Measurements from ENCODE around the gene CYP27B1.

CYP27B1 gene, protein sequence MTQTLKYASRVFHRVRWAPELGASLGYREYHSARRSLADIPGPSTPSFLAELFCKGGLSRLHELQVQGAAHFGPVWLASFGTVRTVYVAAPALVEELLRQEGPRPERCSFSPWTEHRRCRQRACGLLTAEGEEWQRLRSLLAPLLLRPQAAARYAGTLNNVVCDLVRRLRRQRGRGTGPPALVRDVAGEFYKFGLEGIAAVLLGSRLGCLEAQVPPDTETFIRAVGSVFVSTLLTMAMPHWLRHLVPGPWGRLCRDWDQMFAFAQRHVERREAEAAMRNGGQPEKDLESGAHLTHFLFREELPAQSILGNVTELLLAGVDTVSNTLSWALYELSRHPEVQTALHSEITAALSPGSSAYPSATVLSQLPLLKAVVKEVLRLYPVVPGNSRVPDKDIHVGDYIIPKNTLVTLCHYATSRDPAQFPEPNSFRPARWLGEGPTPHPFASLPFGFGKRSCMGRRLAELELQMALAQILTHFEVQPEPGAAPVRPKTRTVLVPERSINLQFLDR

DNA sequence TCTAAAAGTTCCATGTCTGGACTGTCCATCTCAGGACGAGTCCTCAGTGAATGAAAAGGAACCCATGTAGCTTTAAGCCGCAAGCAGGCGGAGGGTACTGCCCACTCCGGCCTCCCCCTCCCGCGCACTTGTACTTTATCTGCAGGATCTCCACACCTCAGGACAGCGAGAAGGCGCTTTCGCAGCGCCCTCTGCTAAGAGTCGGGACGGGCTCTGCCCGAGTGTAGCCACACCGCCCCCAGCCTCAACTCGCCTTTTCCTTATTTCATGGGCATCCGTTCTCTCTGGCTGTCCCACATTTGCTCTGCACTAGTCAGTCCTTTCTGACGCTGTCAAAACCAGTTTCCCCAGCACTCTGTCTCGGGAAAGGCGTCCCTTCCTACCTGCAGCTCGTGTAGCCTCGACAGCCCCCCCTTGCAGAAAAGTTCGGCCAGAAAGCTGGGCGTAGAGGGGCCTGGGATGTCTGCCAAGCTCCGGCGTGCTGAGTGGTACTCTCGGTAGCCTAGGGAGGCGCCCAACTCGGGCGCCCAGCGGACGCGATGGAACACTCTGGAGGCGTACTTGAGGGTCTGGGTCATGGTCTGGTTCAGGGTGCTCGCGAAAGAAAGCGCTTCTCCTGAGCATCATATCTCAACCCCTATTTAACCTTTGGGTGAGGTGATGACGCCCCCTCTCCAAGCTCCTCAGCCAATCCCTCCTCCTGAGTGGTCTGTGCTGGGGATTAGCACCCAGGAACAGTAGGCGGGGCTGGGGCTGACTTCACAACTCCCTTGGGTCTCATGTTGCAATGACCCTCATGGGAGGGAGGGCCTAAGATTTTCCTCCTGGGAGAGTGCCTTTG is at the start of gene CYP27B1:
TSS of gene CYP27B1 (minus strand) at position 615 of the 841 bp plus-strand sequence. CDS start at position 578, 37 bp downstream.
- DNase-seq (ENCODE audit: low read depth in 2 of 2), result no peak

GRCh38 chr12:57816001-57816854 is 49.4 kb upstream of the CYP27B1 start:
- no peak for DNase-seq (ENCODE audit: low read depth in 2 of 2)

DNA sequence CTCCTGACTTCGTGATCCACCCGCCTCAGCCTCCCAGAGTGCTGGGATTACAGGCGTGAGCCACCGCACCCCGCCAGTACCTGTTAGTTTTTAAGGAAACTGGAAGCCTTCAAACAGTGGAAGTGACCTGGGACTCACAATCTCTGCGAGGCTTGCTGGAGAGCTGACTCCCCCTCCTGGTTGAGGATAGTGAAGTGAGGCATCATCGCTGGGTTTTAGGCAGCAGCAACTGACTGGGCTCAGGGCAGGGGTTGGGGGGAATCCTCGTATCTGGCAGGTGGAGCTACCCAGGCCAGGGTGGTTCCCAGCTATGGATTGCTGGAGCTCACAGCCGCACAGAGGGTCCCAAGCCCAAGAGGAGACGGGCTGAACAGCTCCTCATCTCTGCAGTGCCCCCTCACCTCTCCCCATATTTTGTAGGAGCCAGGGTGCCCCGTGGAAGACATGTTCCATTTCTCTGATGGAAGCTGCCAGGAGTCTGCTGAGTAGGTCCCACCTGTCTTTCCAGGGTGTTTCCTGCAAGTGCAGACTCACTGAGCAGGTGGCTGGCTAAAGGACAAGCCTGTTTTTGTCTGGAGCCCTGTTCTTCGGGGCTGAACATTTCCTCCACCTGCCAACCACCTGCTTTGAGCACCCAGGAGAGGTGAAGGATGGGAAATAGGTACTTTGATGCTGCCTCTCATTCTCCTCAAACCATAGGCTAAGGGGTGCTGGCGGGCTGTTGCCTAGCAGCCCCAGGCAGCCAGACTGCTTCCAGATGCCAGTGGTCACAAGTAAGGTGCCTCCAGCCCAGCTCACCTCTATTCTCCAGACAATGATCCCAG is 48.5 kb upstream of the CYP27B1 start:
- DNase-seq (ENCODE audit: low read depth in 2 of 2), result no peak

GRCh38 chr12:57813971-57814772 is 47.3 kb upstream of the CYP27B1 start:
- DNase-seq (ENCODE audit: low read depth in 2 of 2), result no peak

- DNase-seq (ENCODE audit: low read depth in 2 of 2), result no peak
Observed at GRCh38 chr12:57813111-57813970, 46.5 kb upstream of the CYP27B1 start.

- no peak for DNase-seq (ENCODE audit: low read depth in 2 of 2)
Observed at GRCh38 chr12:57811028-57811755, 44.3 kb upstream of the CYP27B1 start.

GRCh38 chr12:57810450-57810849 is 43.6 kb upstream of the CYP27B1 start:
- no peak for DNase-seq (ENCODE audit: low read depth in 2 of 2)

- DNase-seq (ENCODE audit: low read depth in 2 of 2), result no peak
Observed at GRCh38 chr12:57809425-57809824, 42.5 kb upstream of the CYP27B1 start.

DNA sequence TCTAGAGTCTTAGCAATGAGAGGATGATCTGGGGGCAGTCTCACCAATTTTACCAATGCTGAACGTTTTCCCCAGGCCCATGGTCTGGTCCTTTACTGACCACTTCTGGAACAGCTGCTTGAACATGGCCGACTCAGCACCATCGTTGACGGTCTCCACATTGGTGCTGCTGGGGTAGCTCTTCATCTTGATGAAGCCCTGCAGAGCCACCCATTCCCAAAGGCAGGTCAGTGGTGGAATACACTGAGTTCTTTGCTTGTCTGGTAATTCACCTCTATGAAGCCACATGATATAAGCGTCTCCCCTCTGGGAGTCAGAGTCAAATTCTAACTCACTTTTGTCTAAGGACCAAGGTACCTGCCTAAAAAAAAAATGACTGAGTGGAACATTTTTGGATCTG is 41.5 kb upstream of the CYP27B1 start:
- DNase-seq (ENCODE audit: low read depth in 2 of 2), result no peak

GRCh38 chr12:57807285-57807684 is 40.4 kb upstream of the CYP27B1 start:
- no peak for DNase-seq (ENCODE audit: low read depth in 2 of 2)

GRCh38 chr12:57806677-57807076 is 39.8 kb upstream of the CYP27B1 start:
- no peak for DNase-seq (ENCODE audit: low read depth in 2 of 2)

- peak in 1 of 2 donors; percentile 8 for DNase-seq (ENCODE audit: low read depth in 2 of 2)
Observed at GRCh38 chr12:57803319-57803893, 36.5 kb upstream of the CYP27B1 start.

DNA sequence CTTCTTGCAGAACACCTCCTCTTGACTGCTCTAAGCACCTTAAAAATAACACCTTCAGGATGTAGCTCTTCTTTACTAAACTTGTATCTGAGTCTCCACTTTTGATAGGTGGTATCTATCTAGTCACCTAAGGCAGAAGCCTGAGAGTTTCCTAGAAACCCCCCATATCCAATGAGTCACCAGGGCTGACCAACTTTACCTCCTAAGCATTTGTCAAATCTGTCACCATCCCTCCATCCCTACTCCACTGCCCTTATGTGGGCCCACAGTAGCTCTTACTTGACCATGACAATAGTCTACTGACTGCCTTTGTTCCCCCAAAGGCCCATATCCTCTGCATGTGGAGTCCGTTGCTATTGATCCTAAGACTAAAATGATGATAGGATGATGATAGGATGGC is 35.7 kb upstream of the CYP27B1 start:
- no peak for DNase-seq (ENCODE audit: low read depth in 2 of 2)

DNA sequence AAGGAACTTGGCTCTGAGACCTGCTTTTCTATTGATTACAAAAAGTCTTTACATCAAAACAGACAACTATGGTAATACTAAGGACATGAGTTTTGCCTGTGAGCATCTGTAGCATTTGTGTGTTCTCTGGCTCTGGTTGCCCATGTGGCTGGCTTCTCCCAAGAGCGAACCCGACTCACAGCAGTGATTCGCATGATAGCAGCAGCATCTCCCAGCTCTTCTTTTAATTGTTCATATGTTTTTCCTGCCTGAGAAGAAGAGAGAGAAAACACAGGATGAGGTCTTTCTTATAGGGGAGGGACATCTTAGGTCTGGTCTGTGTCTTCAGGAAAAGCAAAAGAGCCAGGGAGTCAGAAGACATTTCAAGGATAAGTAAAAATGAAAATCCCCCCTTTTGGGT is 34.1 kb upstream of the CYP27B1 start:
- DNase-seq (ENCODE audit: low read depth in 2 of 2), result no peak

- DNase-seq (ENCODE audit: low read depth in 2 of 2), result no peak
Observed at GRCh38 chr12:57797933-57798332, 31.1 kb upstream of the CYP27B1 start.

DNA sequence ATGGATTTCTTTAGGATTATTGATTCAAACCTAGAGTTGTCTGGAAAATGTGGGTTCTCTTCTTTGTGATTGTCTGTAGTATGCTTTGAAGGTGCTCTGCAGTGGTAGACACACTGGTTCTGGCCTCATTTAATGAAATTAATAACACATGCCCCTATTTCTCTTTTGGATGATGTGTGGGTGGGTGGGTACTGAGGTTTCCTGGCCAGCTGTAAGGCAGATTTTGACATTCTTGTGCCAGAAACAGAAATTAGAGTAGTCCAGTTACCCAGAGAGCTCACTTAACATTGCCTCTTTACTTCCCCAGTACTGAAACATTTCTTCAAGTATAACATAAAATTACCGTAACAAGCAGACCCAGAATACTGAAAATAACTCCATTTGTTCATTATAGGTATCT is 30.1 kb upstream of the CYP27B1 start:
- DNase-seq (ENCODE audit: low read depth in 2 of 2), result no peak

- DNase-seq (ENCODE audit: low read depth in 2 of 2), result no peak
Observed at GRCh38 chr12:57795354-57795753, 28.5 kb upstream of the CYP27B1 start.

GRCh38 chr12:57793920-57794319 is 27.0 kb upstream of the CYP27B1 start:
- no peak for DNase-seq (ENCODE audit: low read depth in 2 of 2)

Data from stimulated activated CD8-positive, alpha-beta memory T cell treated with anti-CD3 and anti-CD28 coated beads, Interleukin-2, amount 100 ng/mL, for 48 hours (primary cell).